Transverse colon (tissue), 3 donors: ENCODE results near the gene DPYD.

Source experiments
- EP300 ChIP-seq: sonication (generic); formaldehyde crosslinking; IDR thresholded peaks from one replicate; pipeline ENCODE4 v1.6.1; 2017; ENCODE audit warnings: antibody characterized with exemption, low read depth
- TF ChIP-seq, protein P1 (sequence below), 5 experiments: fragments of 200-600 bp in 3 of 5; fragments of 450-650 bp in 2 of 5; sonication (generic) in 3 of 5; IDR thresholded peaks; 1 replicate in 2 of 5; 2 replicates in 3 of 5; pipeline ENCODE4 v1.5.1; 2016 to 2017; ENCODE audit warnings: antibody characterized with exemption in 5 of 5, inconsistent platforms in 3 of 5, mild to moderate bottlenecking in 2 of 5, moderate library complexity in 1 of 5

DNA sequence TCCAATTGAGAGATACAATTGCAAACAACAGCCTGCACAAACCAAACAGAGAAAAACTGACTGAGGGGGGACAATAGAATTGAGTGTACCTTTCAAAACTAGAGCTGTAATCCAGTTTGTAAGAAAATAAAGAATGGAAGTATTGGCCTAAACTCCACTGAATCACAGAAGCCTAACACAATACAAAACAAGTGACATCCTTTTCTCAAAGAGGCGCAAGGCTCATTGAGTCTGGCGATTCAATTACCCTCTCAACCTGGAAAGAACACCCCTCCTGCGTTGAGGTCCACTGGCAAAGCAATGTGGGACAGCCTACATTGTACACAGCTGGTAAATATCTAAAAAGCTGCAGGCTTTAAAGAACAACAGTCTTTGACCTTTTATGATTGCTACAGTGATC, 182.6 kb downstream of the DPYD start:
- TF ChIP-seq, protein P1, sequence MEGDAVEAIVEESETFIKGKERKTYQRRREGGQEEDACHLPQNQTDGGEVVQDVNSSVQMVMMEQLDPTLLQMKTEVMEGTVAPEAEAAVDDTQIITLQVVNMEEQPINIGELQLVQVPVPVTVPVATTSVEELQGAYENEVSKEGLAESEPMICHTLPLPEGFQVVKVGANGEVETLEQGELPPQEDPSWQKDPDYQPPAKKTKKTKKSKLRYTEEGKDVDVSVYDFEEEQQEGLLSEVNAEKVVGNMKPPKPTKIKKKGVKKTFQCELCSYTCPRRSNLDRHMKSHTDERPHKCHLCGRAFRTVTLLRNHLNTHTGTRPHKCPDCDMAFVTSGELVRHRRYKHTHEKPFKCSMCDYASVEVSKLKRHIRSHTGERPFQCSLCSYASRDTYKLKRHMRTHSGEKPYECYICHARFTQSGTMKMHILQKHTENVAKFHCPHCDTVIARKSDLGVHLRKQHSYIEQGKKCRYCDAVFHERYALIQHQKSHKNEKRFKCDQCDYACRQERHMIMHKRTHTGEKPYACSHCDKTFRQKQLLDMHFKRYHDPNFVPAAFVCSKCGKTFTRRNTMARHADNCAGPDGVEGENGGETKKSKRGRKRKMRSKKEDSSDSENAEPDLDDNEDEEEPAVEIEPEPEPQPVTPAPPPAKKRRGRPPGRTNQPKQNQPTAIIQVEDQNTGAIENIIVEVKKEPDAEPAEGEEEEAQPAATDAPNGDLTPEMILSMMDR (IDR thresholded peaks at IDR 0.05): no peak
- no peak for TF ChIP-seq EP300
